ENCODE data around the gene DIS3L2. TPM values are rescaled to one million over a fixed set of nuclear protein-coding genes. Genes with fewer than 3 reads are reported as not detected.

DIS3L2 gene
- total and polyA plus RNA-seq, 7 donors = 10.7 to 20.8 (median 16.0) TPM

- no peak for TF ChIP-seq CTCF (IDR thresholded peaks at IDR 0.05)
- Histone ChIP-seq H3K36me3 (ENCODE audit: insufficient read depth in 1 of 2, low read depth in 1 of 2) (no peaks in the 10 kb centered on the region), H3K27me3 (ENCODE audit: insufficient read depth in 3 of 3, low read length in 2 of 3) (no peaks in the 10 kb centered on the region), H3K4me3 (no peak overlapping the region), H3K4me1 (peaks cover 7% of the 10 kb centered on the region), H3K9me3 (no peaks in the 10 kb centered on the region), H3K27ac (no peak overlapping the region)
- 92 to 97% (median 95%) methylated on average over 3 of the region's 3 CpGs for WGBS, 3 donors
- no peak for DNase-seq
- no peak for ATAC-seq
- intact Hi-C loops (cut with DNase I) = no loop called here
These were observed 269.0 kb downstream of the DIS3L2 start for GRCh38 chr2:232230560-232230959.

GRCh38 chr2:232231554-232231953 lies 270.0 kb downstream of the DIS3L2 start:
- 96 to 97% (median 96%) methylated on average over 4 of the region's 4 CpGs for WGBS, 3 donors
- no peak overlapping the region for H3K27ac ChIP-seq
- no peaks in the 10 kb centered on the region for H3K27me3 ChIP-seq (ENCODE audit: insufficient read depth in 3 of 3, low read length in 2 of 3)
- peaks cover 16% of the 10 kb centered on the region for H3K4me1 ChIP-seq
- H3K9me3 ChIP-seq = no peaks in the 10 kb centered on the region
- intact Hi-C loops (cut with DNase I) = no loop called here
- no peak for DNase-seq
- no peak overlapping the region for H3K4me3 ChIP-seq
- TF ChIP-seq CTCF (IDR thresholded peaks at IDR 0.05) = no peak
- no peaks in the 10 kb centered on the region for H3K36me3 ChIP-seq (ENCODE audit: insufficient read depth in 1 of 2, low read depth in 1 of 2)
- no peak for ATAC-seq

GRCh38 chr2:232232915-232233314 lies 271.4 kb downstream of the DIS3L2 start:
- intact Hi-C loops (cut with DNase I) = no loop called here
- H3K27ac ChIP-seq = no peak overlapping the region
- H3K4me3 ChIP-seq = no peak overlapping the region
- H3K9me3 ChIP-seq = no peaks in the 10 kb centered on the region
- H3K27me3 ChIP-seq (ENCODE audit: insufficient read depth in 3 of 3, low read length in 2 of 3) = no peaks in the 10 kb centered on the region
- H3K36me3 ChIP-seq (ENCODE audit: insufficient read depth in 1 of 2, low read depth in 1 of 2) = no peaks in the 10 kb centered on the region
- H3K4me1 ChIP-seq = peaks cover 16% of the 10 kb centered on the region
- WGBS, 3 donors = 91 to 100% (median 96%) methylated on average over 2 of the region's 2 CpGs
- DNase-seq = no peak
- ATAC-seq = no peak
- TF ChIP-seq CTCF (IDR thresholded peaks at IDR 0.05) = no peak

- H3K27ac ChIP-seq = no peak overlapping the region
- H3K27me3 ChIP-seq (ENCODE audit: insufficient read depth in 3 of 3, low read length in 2 of 3) = no peaks in the 10 kb centered on the region
- TF ChIP-seq CTCF (IDR thresholded peaks at IDR 0.05) = no peak
- intact Hi-C loops (cut with DNase I) = no loop called here
- ATAC-seq (no peak), DNase-seq (no peak)
- H3K4me3 ChIP-seq = no peak overlapping the region
- H3K4me1 ChIP-seq = peaks cover 16% of the 10 kb centered on the region
- H3K36me3 ChIP-seq (ENCODE audit: insufficient read depth in 1 of 2, low read depth in 1 of 2) = peaks cover 0 to 16% of the 10 kb centered on the region in 2 donors
- no peaks in the 10 kb centered on the region for H3K9me3 ChIP-seq
- WGBS, 3 donors = 91 to 94% (median 91%) methylated on average over 4 of the region's 4 CpGs
These were observed 273.6 kb downstream of the DIS3L2 start for GRCh38 chr2:232234922-232235615.

- intact Hi-C loops (cut with DNase I) = no loop called here
- ATAC-seq (peak; percentile 77 to 91 (median 86)), DNase-seq (no peak)
- WGBS, 3 donors = 29 to 55% (median 40%) methylated on average over 5 of the region's 5 CpGs
- H3K27ac ChIP-seq = no peak overlapping the region
- H3K4me3 ChIP-seq = no peak overlapping the region
- H3K9me3 ChIP-seq = no peaks in the 10 kb centered on the region
- TF ChIP-seq CTCF (IDR thresholded peaks at IDR 0.05) = no peak
- H3K36me3 ChIP-seq (ENCODE audit: insufficient read depth in 1 of 2, low read depth in 1 of 2) = peaks cover 0 to 16% of the 10 kb centered on the region in 2 donors
- H3K27me3 ChIP-seq (ENCODE audit: insufficient read depth in 3 of 3, low read length in 2 of 3) = no peaks in the 10 kb centered on the region
- H3K4me1 ChIP-seq = peaks cover 16% of the 10 kb centered on the region
These were observed 274.2 kb downstream of the DIS3L2 start for GRCh38 chr2:232235716-232236115.
